ENCODE data around the gene RIIAD1. TPM values are rescaled to one million over a fixed set of nuclear protein-coding genes. Genes with fewer than 3 reads are reported as not detected.
"Not testable (repeated sequence)": the region's sequence is repeated elsewhere in the genome, so short reads cannot be mapped to it uniquely, and the experiment has no call there.

Gene RIIAD1
- total RNA-seq, 1 donor from 2014 or later, result not detected

DNA sequence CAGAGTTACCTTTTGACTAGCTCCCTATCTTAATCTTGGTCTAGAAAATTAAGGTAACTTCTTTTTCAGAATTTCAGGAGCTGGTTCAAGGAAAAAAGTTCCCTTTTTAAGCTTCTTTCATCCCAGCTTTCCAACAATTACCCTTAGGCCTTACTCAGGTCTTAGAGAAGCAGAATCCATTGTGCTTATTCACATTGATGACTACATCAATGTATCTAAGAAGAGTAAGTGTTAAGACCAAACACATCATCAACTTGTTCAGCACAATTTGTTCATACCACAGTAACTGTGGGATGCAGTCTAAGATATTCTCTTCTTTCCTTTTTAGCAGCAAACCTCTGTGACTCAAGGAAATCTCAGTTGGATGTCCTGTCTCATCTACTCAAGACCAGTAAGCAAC is 37.9 kb downstream of the RIIAD1 start:
- Mint-ChIP-seq H3K36me3 (ENCODE audit: low read depth) (peaks cover 20% of the 10 kb centered on the region), H3K4me1 (ENCODE audit: low read depth) (peaks cover 16% of the 10 kb centered on the region), H3K27me3 (ENCODE audit: low read depth) (no peaks in the 10 kb centered on the region), H3K9me3 (ENCODE audit: low read depth) (no peaks in the 10 kb centered on the region), H3K4me3 (ENCODE audit: unreplicated experiment) (no peak overlapping the region), H3K27ac (ENCODE audit: unreplicated experiment) (no peak overlapping the region)
- no peak for TF ChIP-seq CTCF (IDR thresholded peaks at IDR 0.05)
- DNase-seq (ENCODE audit: low spot score), result no peak

DNA sequence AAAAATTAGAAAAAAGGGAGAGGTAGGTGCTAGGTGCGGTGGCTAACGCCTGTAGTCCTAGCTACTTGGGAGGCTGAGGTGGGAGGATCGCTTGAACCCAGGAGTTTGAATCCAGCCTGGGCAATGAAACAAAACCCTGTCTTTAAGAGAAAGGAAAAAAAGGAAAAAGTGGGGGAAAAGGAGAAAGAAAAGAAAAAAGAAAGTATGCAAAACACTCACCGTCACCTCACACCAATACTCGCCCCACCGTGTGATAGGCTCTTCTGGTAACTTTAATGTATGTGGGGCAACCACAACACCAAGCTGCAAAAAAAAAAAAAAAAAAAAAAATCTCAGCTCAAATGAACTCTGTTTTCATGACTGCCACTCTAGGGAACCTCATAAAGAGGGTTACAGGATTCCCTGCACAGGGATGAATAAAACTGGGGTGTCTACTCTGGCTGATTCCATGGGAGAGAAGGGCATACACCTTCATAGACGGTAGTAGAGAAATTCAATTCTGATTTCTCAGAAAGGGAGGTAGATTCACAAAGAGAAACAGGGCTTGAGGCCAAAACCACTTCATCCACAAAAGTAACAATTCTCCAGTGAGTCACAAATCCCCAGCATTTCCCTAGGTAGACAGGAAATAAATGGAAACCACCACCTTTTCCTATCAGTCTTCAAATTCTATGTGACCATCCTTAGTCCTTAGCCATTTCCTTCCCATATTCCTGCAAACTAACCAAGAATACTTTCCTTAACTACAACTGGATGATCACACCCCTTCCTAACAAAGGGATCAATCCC is 39.5 kb downstream of the RIIAD1 start:
- Mint-ChIP-seq H3K9me3 (ENCODE audit: low read depth) (no peaks in the 10 kb centered on the region), H3K4me3 (ENCODE audit: unreplicated experiment) (no peak overlapping the region), H3K4me1 (ENCODE audit: low read depth) (peaks cover 19% of the 10 kb centered on the region), H3K27ac (ENCODE audit: unreplicated experiment) (no peak overlapping the region), H3K36me3 (ENCODE audit: low read depth) (peaks cover 20% of the 10 kb centered on the region), H3K27me3 (ENCODE audit: low read depth) (no peaks in the 10 kb centered on the region)
- no peak for DNase-seq (ENCODE audit: low spot score)
- no peak for TF ChIP-seq CTCF (IDR thresholded peaks at IDR 0.05)

GRCh38 chr1:151762941-151763921 is 41.9 kb downstream of the RIIAD1 start, which contains the start of gene MRPL9:
TSS of gene MRPL9 (minus strand) at chr1:151763496. CDS start at chr1:151763479, 17 bp downstream.
- TF ChIP-seq CTCF (IDR thresholded peaks at IDR 0.05), result peak; percentile 34
- DNase-seq (ENCODE audit: low spot score), result peak; percentile 93
- H3K36me3 Mint-ChIP-seq (ENCODE audit: low read depth), result peaks cover 18% of the 10 kb centered on the region
- H3K4me1 Mint-ChIP-seq (ENCODE audit: low read depth), result peaks cover 19% of the 10 kb centered on the region
- no peaks in the 10 kb centered on the region for H3K9me3 Mint-ChIP-seq (ENCODE audit: low read depth)
- peak within 1 kb of the TSS; percentile 85 for H3K27ac Mint-ChIP-seq (ENCODE audit: unreplicated experiment)
- peak within 1 kb of the TSS; percentile 91 for H3K4me3 Mint-ChIP-seq (ENCODE audit: unreplicated experiment)
- H3K27me3 Mint-ChIP-seq (ENCODE audit: low read depth), result no peaks in the 10 kb centered on the region

GRCh38 chr1:151763990-151764389 is 42.7 kb downstream of the RIIAD1 start:
- peaks cover 18% of the 10 kb centered on the region for H3K36me3 Mint-ChIP-seq (ENCODE audit: low read depth)
- peak overlapping the region; percentile 91 for H3K4me3 Mint-ChIP-seq (ENCODE audit: unreplicated experiment)
- no peak for TF ChIP-seq CTCF (IDR thresholded peaks at IDR 0.05)
- no peaks in the 10 kb centered on the region for H3K9me3 Mint-ChIP-seq (ENCODE audit: low read depth)
- DNase-seq (ENCODE audit: low spot score), result no peak
- peak overlapping the region; percentile 85 for H3K27ac Mint-ChIP-seq (ENCODE audit: unreplicated experiment)
- no peaks in the 10 kb centered on the region for H3K27me3 Mint-ChIP-seq (ENCODE audit: low read depth)
- peaks cover 19% of the 10 kb centered on the region for H3K4me1 Mint-ChIP-seq (ENCODE audit: low read depth)

DNA sequence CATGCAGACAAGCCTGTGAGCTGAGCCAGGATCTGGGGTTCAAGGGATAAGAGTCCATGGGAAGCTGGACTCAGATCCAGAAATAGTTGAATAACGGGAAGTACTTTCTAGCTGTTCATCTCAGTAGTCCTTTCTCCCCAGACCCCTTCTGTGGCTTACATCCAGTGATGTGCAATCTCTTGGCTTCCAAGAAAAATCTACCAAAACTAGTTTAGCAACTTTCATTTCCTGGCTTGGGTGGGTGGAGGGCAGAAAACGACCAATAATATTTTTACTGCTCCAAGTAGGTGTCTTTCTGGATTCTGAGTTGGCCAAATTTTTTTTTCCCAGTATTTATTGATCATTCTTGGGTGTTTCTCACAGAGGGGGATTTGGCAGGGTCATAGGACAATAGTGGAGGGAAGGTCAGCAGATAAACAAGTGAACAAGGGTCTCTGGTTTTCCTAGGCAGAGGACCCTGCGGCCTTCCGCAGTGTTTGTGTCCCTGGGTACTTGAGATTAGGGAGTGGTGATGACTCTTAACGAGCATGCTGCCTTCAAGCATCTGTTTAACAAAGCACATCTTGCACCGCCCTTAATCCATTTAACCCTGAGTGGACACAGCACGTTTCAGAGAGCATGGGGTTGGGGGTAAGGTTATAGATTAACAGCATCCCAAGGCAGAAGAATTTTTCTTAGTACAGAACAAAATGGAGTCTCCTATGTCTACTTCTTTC is 47.2 kb downstream of the RIIAD1 start:
- H3K27me3 Mint-ChIP-seq (ENCODE audit: low read depth); H3K36me3 Mint-ChIP-seq (ENCODE audit: low read depth); H3K27ac Mint-ChIP-seq (ENCODE audit: unreplicated experiment); DNase-seq (ENCODE audit: low spot score); H3K4me3 Mint-ChIP-seq (ENCODE audit: unreplicated experiment); H3K9me3 Mint-ChIP-seq (ENCODE audit: low read depth): not testable (repeated sequence)
- peaks cover 10% of the 10 kb centered on the region for H3K4me1 Mint-ChIP-seq (ENCODE audit: low read depth)

GRCh38 chr1:151769270-151769669 is 47.9 kb downstream of the RIIAD1 start:
- not testable (repeated sequence) for DNase-seq (ENCODE audit: low spot score); H3K27me3 Mint-ChIP-seq (ENCODE audit: low read depth); H3K27ac Mint-ChIP-seq (ENCODE audit: unreplicated experiment)

More at GRCh38 chr1:151769270-151769669, 47.9 kb downstream of the RIIAD1 start:
- not testable (repeated sequence) for H3K4me3 Mint-ChIP-seq (ENCODE audit: unreplicated experiment); H3K4me1 Mint-ChIP-seq (ENCODE audit: low read depth); H3K9me3 Mint-ChIP-seq (ENCODE audit: low read depth); H3K36me3 Mint-ChIP-seq (ENCODE audit: low read depth)

Data from chondrocyte (in vitro differentiated cells).